MM.1S (cell line): ENCODE measurements around the gene TET1.

ENCODE experiments used
- CTCF ChIP-seq: fragments of 300-600 bp; sonication (generic); IDR thresholded peaks from 2 replicates; pipeline ENCODE4 v1.5.1; 2016; ENCODE audit warnings: antibody characterized with exemption, low read length, mixed read lengths
- EZH2 ChIP-seq: fragments of 300-600 bp; sonication (generic); optimal IDR thresholded peaks from 2 replicates; pipeline ENCODE3; 2017; ENCODE audit warnings: low read depth, mild to moderate bottlenecking, antibody characterized with exemption, low read length, mixed read lengths
- EZH2phosphoT487 ChIP-seq: fragments of 300-600 bp; sonication (generic); IDR thresholded peaks from 2 replicates; pipeline ENCODE4 v1.6.1; 2018; ENCODE audit warnings: antibody characterized with exemption, low read length

- TF ChIP-seq CTCF (no peak), EZH2 (no peak), EZH2phosphoT487 (no peak)
Observed at GRCh38 chr10:68727146-68727545, 167.0 kb downstream of the TET1 start.
